GM12878 (cell line): ENCODE data around the gene ACER3. TPM values are rescaled to one million over a fixed set of nuclear protein-coding genes. Genes with fewer than 3 reads are reported as not detected.

Experiments
- ATAC-seq: fragments of 200-7000 bp; cut with Tn5 transposase; 3 replicates; pipeline ENCODE4 v1.9.1; 2020; ENCODE audit warnings: mild to moderate bottlenecking, moderate library complexity
- BruUV-seq: library from RNA; stranded (reverse); fragments of 400-500 nt; replicated peaks from 2 replicates; lab custom pipeline; 2021; lab: Mats Ljungman, UMichigan
- CTCF ChIA-PET: fragments of 300-600 bp; sonication (Branson Sonifier 250); formaldehyde crosslinking; extraction: SDS; loops from one replicate; lab custom pipeline; 2021; ENCODE audit warnings: inconsistent platforms; lab: Yijun Ruan, JAX
- POLR2A ChIA-PET: fragments of 350-600 bp; formaldehyde crosslinking; extraction: SDS; loops from one replicate; lab custom pipeline; 2021; ENCODE audit warnings: inconsistent platforms; lab: Charles Lee
- RAD21 ChIA-PET: fragments of 300-600 bp; sonication (Branson Sonifier 250); formaldehyde crosslinking; loops from one replicate; lab custom pipeline; 2023; ENCODE audit warnings: antibody characterized with exemption; ENCODE audit not compliant: unreplicated experiment; lab: Charles Lee
- SMC1A ChIA-PET: fragments of 300-600 bp; sonication (Branson Sonifier 250); formaldehyde crosslinking; loops from one replicate; lab custom pipeline; 2023; ENCODE audit not compliant: unreplicated experiment, uncharacterized antibody; lab: Charles Lee
- DNase-seq: peaks from one replicate; pipeline ENCODE4 v3.0.0-alpha.2; 2011; ENCODE audit warnings: low read depth, low spot score
- FAIRE-seq: peaks from 3 replicates; lab custom pipeline; 2011; peaks lifted over from hg19 to GRCh38; lab: Jason Lieb, UNC
- H2AFZ ChIP-seq: 2 replicates; pipeline ENCODE4 v1.6.0; 2011; ENCODE audit warnings: low read depth, low read length, control low read depth; ENCODE audit not compliant: control insufficient read depth
- H3K27ac ChIP-seq: 2 replicates; pipeline ENCODE4 v1.5.1; 2011; ENCODE audit warnings: control low read depth; ENCODE audit not compliant: control insufficient read depth, insufficient read depth
- H3K27me3 ChIP-seq, 2 experiments: replicated peaks in 1 of 2; 2 replicates each; pipeline versions ENCODE4 v1.6.0 to v1.6.1; 2011; ENCODE audit warnings: low read length in 1 of 2; ENCODE audit not compliant: control insufficient read depth in 2 of 2, insufficient read depth in 2 of 2
- H3K36me3 ChIP-seq, 2 experiments: 2 replicates each; pipeline ENCODE4 v1.5.1; 2011; ENCODE audit warnings: low read length in 1 of 2; ENCODE audit not compliant: control insufficient read depth in 2 of 2, insufficient read depth in 2 of 2
- H3K4me1 ChIP-seq: 2 replicates; pipeline ENCODE4 v1.6.1; 2011; ENCODE audit warnings: mild to moderate bottlenecking, low read length, moderate library complexity, mixed read lengths; ENCODE audit not compliant: control insufficient read depth, insufficient read depth
- H3K4me2 ChIP-seq: 2 replicates; pipeline ENCODE4 v1.6.0; 2011; ENCODE audit warnings: control low read depth; ENCODE audit not compliant: control insufficient read depth, insufficient read depth
- H3K4me3 ChIP-seq: fragments of 200-600 bp; sonication (generic); 2 replicates; pipeline ENCODE4 v1.5.1; 2016
- H3K79me2 ChIP-seq: 2 replicates; pipeline ENCODE4 v1.6.0; 2011; ENCODE audit warnings: low read length; ENCODE audit not compliant: control insufficient read depth, insufficient read depth
- H3K9ac ChIP-seq: 2 replicates; pipeline ENCODE4 v1.8.0; 2011; ENCODE audit warnings: low read length, control low read depth, mixed read lengths; ENCODE audit not compliant: control insufficient read depth, insufficient read depth
- H3K9me3 ChIP-seq: replicated peaks from 3 replicates; pipeline ENCODE4 v1.5.1; 2011; ENCODE audit warnings: mild to moderate bottlenecking, low read length; ENCODE audit not compliant: control insufficient read depth, insufficient read depth
- H4K20me1 ChIP-seq: 2 replicates; pipeline ENCODE4 v1.6.0; 2011; ENCODE audit not compliant: control insufficient read depth, insufficient read depth
- CREB1 ChIP-seq: IDR thresholded peaks from 2 replicates; pipeline ENCODE4 v1.6.1; 2012; ENCODE audit warnings: low read depth, mild to moderate bottlenecking, inconsistent platforms
- CTCF ChIP-seq, 3 experiments: IDR thresholded peaks in 2 of 3; conservative IDR thresholded peaks in 1 of 3; 2 replicates each; pipeline ENCODE4 v1.5.1; 2011; ENCODE audit warnings: low read depth in 3 of 3, low read length in 3 of 3, mild to moderate bottlenecking in 3 of 3, control low read depth in 2 of 3, moderate library complexity in 2 of 3, inconsistent platforms in 1 of 3, mixed read lengths in 1 of 3; ENCODE audit not compliant: control insufficient read depth in 2 of 3, insufficient read depth in 1 of 3; ENCODE audit errors: extremely low read depth in 1 of 3
- RAD21 ChIP-seq: IDR thresholded peaks from 2 replicates; pipeline ENCODE4 v1.6.1; 2011; ENCODE audit warnings: mild to moderate bottlenecking, low read depth, low read length, moderate library complexity; ENCODE audit not compliant: insufficient read depth
- STAT1 ChIP-seq: fragments of 450-650 bp; conservative IDR thresholded peaks from 2 replicates; pipeline ENCODE4 v1.6.1; 2014; ENCODE audit warnings: antibody characterized with exemption, mild to moderate bottlenecking
- WGBS: methylation state at CpG from one replicate; pipeline ENCODE4 v1.1.6; 2016; ENCODE audit warnings: low lambda C conversion rate; ENCODE audit not compliant: insufficient replicate concordance, insufficient coverage; ENCODE audit errors: missing lambda C conversion rate; 5-methylcytosine and 5-hydroxymethylcytosine counted together
- in situ Hi-C: fragments of 300-500 bp; cut with MboI; formaldehyde crosslinking; loops from 9 replicates; pipeline ENCODE4 v1.14.3; 2018; ENCODE audit warnings: mixed read lengths
- intact Hi-C: fragments of 100-400 bp; cut with micrococcal nuclease; formaldehyde crosslinking; loops from one replicate; pipeline ENCODE4 v1.14.2; 2022; ENCODE audit not compliant: unreplicated experiment
- polyA plus RNA-seq, 11 experiments: library from polyadenylated mRNA; depleted of rRNA in 4 of 11; unstranded in 6 of 11; stranded (reverse) in 5 of 11; fragments of >200 nt; fragmentation: Nextera tagmentation in 4 of 11; fragmentation: Illumina TruSeq in 1 of 11; extraction: Ambion mirVana in 4 of 11; extraction: Trizol in 1 of 11; gene quantifications; 1 replicate in 1 of 11; 2 replicates in 10 of 11; pipeline versions ENCODE4 v1.2.1 to v1.2.3, GENCODE V29; 2011 to 2016; ENCODE audit warnings: inconsistent platforms in 2 of 11, missing spikeins in 2 of 11, low read depth in 1 of 11
- total RNA-seq, 4 experiments: library from RNA; depleted of rRNA in 3 of 4; stranded (reverse); fragments of >200 nt in 3 of 4; fragmentation: Illumina TruSeq in 1 of 4; extraction: Trizol in 1 of 4; gene quantifications; 2 replicates each; pipeline versions ENCODE4 v1.2.1 to v1.2.3, GENCODE V29; 2013 to 2021

The ACER3 gene
- total and polyA plus RNA-seq, 10 of the 15 experiments (the other 5 are each of a cell fraction or from before 2014, with no cell fraction given) = 2.8 to 17.4 (median 10.3) TPM

- H3K36me3 ChIP-seq = no peaks in the 10 kb centered on the region
- intact Hi-C loops (loop anchor here (1.0 to 10.0 kb wide), 2 partner anchors 119 to 305 kb away; no protein-coding TSS in a partner anchor), in situ Hi-C loops (no loop called here)
- no peak for DNase-seq
- peaks cover 1 to 4% of the 10 kb centered on the region in 2 experiments; a peak in 3 of 4 replicates for H3K27me3 ChIP-seq
- no peak overlapping the region for H3K27ac ChIP-seq
- CTCF ChIA-PET = interaction anchor here (1.5 to 4.5 kb wide), 2 partner anchors 52 to 120 kb away, joined by 6 to 31 read pairs; no protein-coding TSS in a partner anchor
- SMC1A ChIA-PET = interaction anchor here (2.0 kb wide), 1 partner anchor 120 kb away, joined by 8 read pairs; no protein-coding TSS in a partner anchor
- POLR2A ChIA-PET = no interaction called here
- H4K20me1 ChIP-seq = no peaks in the 10 kb centered on the region
- peaks cover 6% of the 10 kb centered on the region for H3K4me1 ChIP-seq
- ATAC-seq = 0 out of 3 replicates have a peak, but pooled peaks have one; percentile 20
- FAIRE-seq = no peak
- RAD21 ChIA-PET = interaction anchor here (1.1 kb wide), 1 partner anchor 120 kb away, joined by 5 read pairs; no protein-coding TSS in a partner anchor
- peak overlapping the region; percentile 7; the same call in 1 of the 2 replicates for H2AFZ ChIP-seq
- WGBS = 48% methylated on average over 79 of the region's 109 CpGs
- peak overlapping the region; percentile 60 for H3K4me2 ChIP-seq
- H3K4me3 ChIP-seq = no peak overlapping the region
- no peaks in the 10 kb centered on the region for H3K79me2 ChIP-seq
- BruUV-seq = no TSS peak
- TF ChIP-seq CREB1 (no peak), CTCF (IDR thresholded peaks at IDR 0.05 in 2 of 3, conservative IDR thresholded peaks at IDR 0.05 in 1 of 3; ENCODE audit: control insufficient read depth in 2 of 3, extremely low read depth in 1 of 3, insufficient read depth in 1 of 3, low read depth in 3 of 3, low read length in 3 of 3) (peak; percentile 36 to 46 (median 41); a peak in 4 of 6 replicates), RAD21 (peak; percentile 13; the same call in 1 of the 2 replicates), STAT1 (no peak)
- TF ChIP-seq, all 136 proteins: peak for 2
- H3K9ac ChIP-seq = no peak overlapping the region
- no peaks in the 10 kb centered on the region; the same call in 2 of the 3 replicates for H3K9me3 ChIP-seq
Observed at GRCh38 chr11:77039491-77040400, 179.0 kb downstream of the ACER3 start.
